HepG2 (cell line): ENCODE results near the gene UCP3. TPM values are rescaled to one million over a fixed set of nuclear protein-coding genes. Genes with fewer than 3 reads are reported as not detected.

Experiments
- polyA plus RNA-seq, 8 experiments: library from polyadenylated mRNA; depleted of rRNA in 3 of 8; stranded (reverse) in 7 of 8; unstranded in 1 of 8; fragments of >200 nt; fragmentation: Illumina TruSeq in 4 of 8; extraction: Trizol in 4 of 8; gene quantifications; 2 replicates each; pipeline versions ENCODE4 v1.2.1 to v1.2.3, GENCODE V29; 2011 to 2016; ENCODE audit warnings: low read depth in 4 of 8, missing spikeins in 1 of 8, mixed read lengths in 1 of 8; ENCODE audit not compliant: insufficient read depth in 1 of 8
- total RNA-seq, 5 experiments: library from RNA; depleted of rRNA; stranded (reverse); fragments of >200 nt; fragmentation: Illumina TruSeq; extraction: Trizol; gene quantifications; 2 replicates each; pipeline ENCODE4 v1.2.3, GENCODE V29; 2016; ENCODE audit warnings: low read depth in 1 of 5

UCP3 gene
- total and polyA plus RNA-seq, 2 of the 13 experiments (the other 11 are each of a cell fraction or from before 2014, with no cell fraction given), result 0.37 TPM; not detected in 1

Other genes with a start within 250 kb of the UCP3 start
- gene RAB6A, start 248.0 kb downstream of the UCP3 start, total RNA-seq (2016; rRNA removed; fragmentation: Illumina TruSeq; extraction: Trizol), result 74.3 and 83.3 TPM in 2 replicates
- 92.0 and 121 TPM in 2 replicates for gene RAB6A, start 248.0 kb downstream of the UCP3 start, polyA plus RNA-seq (2011; rRNA removed)
- gene MRPL48, start 221.2 kb downstream of the UCP3 start, total RNA-seq (2016; rRNA removed; fragmentation: Illumina TruSeq; extraction: Trizol), result 67.9 and 97.3 TPM in 2 replicates
- 50.2 and 61.2 TPM in 2 replicates for gene MRPL48, start 221.2 kb downstream of the UCP3 start, polyA plus RNA-seq (2011; rRNA removed)
- 107 and 115 TPM in 2 replicates for gene COA4, start 132.2 kb downstream of the UCP3 start, total RNA-seq (2016; rRNA removed; fragmentation: Illumina TruSeq; extraction: Trizol)
- gene COA4, start 132.2 kb downstream of the UCP3 start, polyA plus RNA-seq (2011; rRNA removed), result 109 and 112 TPM in 2 replicates
- gene PAAF1, start 132.1 kb downstream of the UCP3 start, total RNA-seq (2016; rRNA removed; fragmentation: Illumina TruSeq; extraction: Trizol), result 28.8 and 46.4 TPM in 2 replicates
- gene PAAF1, start 132.1 kb downstream of the UCP3 start, polyA plus RNA-seq (2011; rRNA removed), result 10.3 and 13.5 TPM in 2 replicates
- not detected in 2 replicates for gene DNAJB13, start 58.1 kb downstream of the UCP3 start, total RNA-seq (2016; rRNA removed; fragmentation: Illumina TruSeq; extraction: Trizol)
- gene DNAJB13, start 58.1 kb downstream of the UCP3 start, polyA plus RNA-seq (2011; rRNA removed), result 2.3 and 2.9 TPM in 2 replicates
- 3.2 and 5.5 TPM in 2 replicates for gene UCP2, start 26.2 kb downstream of the UCP3 start, total RNA-seq (2016; rRNA removed; fragmentation: Illumina TruSeq; extraction: Trizol)
- gene UCP2, start 26.2 kb downstream of the UCP3 start, polyA plus RNA-seq (2011; rRNA removed), result 2.7 TPM in 2 replicates
- 6.4 and 8.0 TPM in 2 replicates for gene C2CD3, start 161.9 kb upstream of the UCP3 start, total RNA-seq (2016; rRNA removed; fragmentation: Illumina TruSeq; extraction: Trizol)
- gene C2CD3, start 161.9 kb upstream of the UCP3 start, polyA plus RNA-seq (2011; rRNA removed), result 5.5 and 6.2 TPM in 2 replicates
- gene PPME1, start 162.2 kb upstream of the UCP3 start, total RNA-seq (2016; rRNA removed; fragmentation: Illumina TruSeq; extraction: Trizol), result 31.3 TPM in 2 replicates
- 44.2 and 56.0 TPM in 2 replicates for gene PPME1, start 162.2 kb upstream of the UCP3 start, polyA plus RNA-seq (2011; rRNA removed)